CD4-positive, alpha-beta memory T cell (primary cell): Measurements from ENCODE around the gene KCNK13. TPM values are rescaled to one million over a fixed set of nuclear protein-coding genes. Genes with fewer than 3 reads are reported as not detected.

Experiments used
- CTCF ChIA-PET: fragments of 350-600 bp; sonication (Branson Sonifier 250); formaldehyde crosslinking; loops from one replicate; lab custom pipeline; 2021; ENCODE audit warnings: inconsistent platforms; ENCODE audit not compliant: partially characterized antibody; lab: Charles Lee
- POLR2A ChIA-PET: fragments of 350-600 bp; sonication (Branson Sonifier 250); formaldehyde crosslinking; loops from one replicate; lab custom pipeline; 2021; ENCODE audit not compliant: partially characterized antibody; lab: Charles Lee
- DNase-seq, 5 donors: peaks; one replicate each; pipeline versions ENCODE4 v3.0.0 to v3.0.0-alpha.2; 2020 to 2022; ENCODE audit warnings: mixed read lengths in 1 of 5
- H3K27ac ChIP-seq: one replicate; pipeline ENCODE4 v1.7.0; 2013; ENCODE audit warnings: low read depth, low read length
- H3K27me3 ChIP-seq: 2 replicates; pipeline ENCODE4 v1.7.0; 2013; ENCODE audit warnings: mild to moderate bottlenecking, low read length, moderate library complexity; ENCODE audit not compliant: insufficient read depth
- H3K36me3 ChIP-seq: 2 replicates; pipeline ENCODE4 v1.7.0; 2013; ENCODE audit warnings: mild to moderate bottlenecking, low read length, moderate library complexity; ENCODE audit not compliant: insufficient read depth
- H3K4me1 ChIP-seq: 2 replicates; pipeline ENCODE4 v1.7.0; 2013; ENCODE audit warnings: mild to moderate bottlenecking, low read length, moderate library complexity; ENCODE audit not compliant: insufficient read depth
- H3K4me3 ChIP-seq, 2 donors: one replicate each; pipeline ENCODE4 v1.7.0; 2013; ENCODE audit warnings: low read length in 2 of 2, mild to moderate bottlenecking in 1 of 2
- H3K9me3 ChIP-seq, 2 donors: one replicate each; pipeline ENCODE4 v1.7.0; 2013; ENCODE audit warnings: low read length in 2 of 2, control low read depth in 1 of 2; ENCODE audit not compliant: control insufficient read depth in 1 of 2
- H3K27ac Mint-ChIP-seq, 7 donors: one replicate each; pipeline ENCODE4 v1.8.0; 2020 to 2021; ENCODE audit warnings: mixed read lengths in 7 of 7, mild to moderate bottlenecking in 6 of 7, inconsistent platforms in 3 of 7, moderate library complexity in 3 of 7
- H3K27me3 Mint-ChIP-seq, 2 donors: one replicate each; pipeline ENCODE4 v1.8.0; 2020 to 2021; ENCODE audit warnings: mixed read lengths in 2 of 2
- H3K36me3 Mint-ChIP-seq, 2 donors: one replicate each; pipeline ENCODE4 v1.8.0; 2020 to 2021; ENCODE audit warnings: mixed read lengths in 2 of 2, inconsistent platforms in 1 of 2, mild to moderate bottlenecking in 1 of 2
- H3K4me1 Mint-ChIP-seq, 4 donors: one replicate each; pipeline ENCODE4 v1.8.0; 2020 to 2021; ENCODE audit warnings: mixed read lengths in 4 of 4, mild to moderate bottlenecking in 1 of 4
- H3K4me3 Mint-ChIP-seq, 8 donors: one replicate each; pipeline ENCODE4 v1.8.0; 2020 to 2021; ENCODE audit warnings: mixed read lengths in 8 of 8, mild to moderate bottlenecking in 7 of 8, moderate library complexity in 6 of 8, inconsistent platforms in 3 of 8
- H3K9me3 Mint-ChIP-seq, 8 donors: one replicate each; pipeline ENCODE4 v1.8.0; 2020 to 2021; ENCODE audit warnings: mixed read lengths in 8 of 8, mild to moderate bottlenecking in 5 of 8, inconsistent platforms in 3 of 8, moderate library complexity in 1 of 8
- intact Hi-C: fragments of 100-400 bp; cut with micrococcal nuclease; formaldehyde crosslinking; loops from one replicate; pipeline ENCODE4 v1.15.1; 2023
- polyA plus RNA-seq, 2 donors: library from polyadenylated mRNA; unstranded; fragments of 300-500 nt; fragmentation: Illumina TruSeq; gene quantifications; one replicate each; pipeline ENCODE4 v1.2.3, GENCODE V29; 2021
- total RNA-seq, 2 experiments: library from RNA; stranded (reverse); gene quantifications; one replicate each; pipeline ENCODE4 v1.2.3, GENCODE V29; 2021

The KCNK13 gene
- total and polyA plus RNA-seq, 4 experiments from 2014 or later, result 0.17 TPM; not detected in 2

DNA sequence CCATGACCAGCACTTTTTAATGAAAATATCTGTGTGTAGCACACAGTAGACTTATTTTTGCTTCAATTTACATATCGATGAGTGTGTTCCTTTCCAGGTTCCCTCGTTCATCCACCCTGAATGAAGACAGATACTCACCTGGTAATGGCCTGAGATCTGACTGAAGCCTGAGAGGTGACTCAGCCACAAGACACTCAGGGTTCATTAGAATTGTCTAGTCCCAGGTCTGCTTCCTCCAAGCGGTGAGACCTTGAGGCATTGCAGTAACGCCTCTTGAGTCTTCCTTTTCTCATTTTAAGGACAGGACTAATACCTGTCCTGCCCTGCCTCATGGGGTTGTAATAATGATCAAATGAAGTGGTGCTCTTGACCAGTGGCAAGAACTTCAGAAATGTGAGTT is 11.5 kb upstream of the KCNK13 start:
- H3K9me3 Mint-ChIP-seq, result no peaks in the 10 kb centered on the region
- CTCF ChIA-PET, result no interaction called here
- intact Hi-C loops, result no loop called here

DNA sequence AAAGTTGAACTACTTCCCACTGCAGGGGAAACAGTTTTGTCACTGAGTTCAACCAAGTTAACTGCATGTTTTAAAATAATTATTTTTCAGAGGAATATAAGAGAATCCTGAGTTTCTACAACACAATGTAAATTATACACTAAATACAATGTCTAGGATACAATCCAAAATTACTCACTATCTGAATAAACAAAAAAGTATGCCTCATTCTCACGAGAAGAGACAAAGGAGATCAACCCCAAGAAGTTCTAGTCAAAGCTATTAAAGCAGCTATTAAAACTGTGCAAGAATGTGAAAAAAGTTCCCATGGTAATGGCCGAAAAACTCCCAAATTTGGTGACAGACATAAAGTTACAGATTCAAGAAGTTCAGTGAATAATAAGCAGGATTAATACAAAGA is 8.8 kb upstream of the KCNK13 start:
- Mint-ChIP-seq H3K9me3 (no peaks in the 10 kb centered on the region), H3K27ac (no peak overlapping the region), H3K4me3 (no peak overlapping the region), H3K4me1 (no peaks in the 10 kb centered on the region), H3K36me3 (no peaks in the 10 kb centered on the region), H3K27me3 (peaks cover 31 to 36% of the 10 kb centered on the region in 2 donors)
- H3K4me1 ChIP-seq, result no peaks in the 10 kb centered on the region
- H3K9me3 ChIP-seq, result no peaks in the 10 kb centered on the region
- intact Hi-C loops, result no loop called here
- no peaks in the 10 kb centered on the region for H3K36me3 ChIP-seq
- H3K27ac ChIP-seq, result no peak overlapping the region
- POLR2A ChIA-PET, result no interaction called here
- CTCF ChIA-PET, result no interaction called here
- H3K4me3 ChIP-seq, result no peak overlapping the region
- DNase-seq, result no peak
- peaks cover 5% of the 10 kb centered on the region for H3K27me3 ChIP-seq

More for the DNA sequence above, 11.5 kb upstream of the KCNK13 start:
- no peak overlapping the region for H3K4me3 Mint-ChIP-seq
- peaks cover 5% of the 10 kb centered on the region for H3K27me3 ChIP-seq
- H3K27ac ChIP-seq, result no peak overlapping the region
- H3K4me1 ChIP-seq, result no peaks in the 10 kb centered on the region
- DNase-seq, result no peak
- H3K27me3 Mint-ChIP-seq, result peaks cover 20 to 21% of the 10 kb centered on the region in 2 donors
- POLR2A ChIA-PET, result no interaction called here
- H3K9me3 ChIP-seq, result no peaks in the 10 kb centered on the region
- no peaks in the 10 kb centered on the region for H3K4me1 Mint-ChIP-seq
- no peak overlapping the region for H3K27ac Mint-ChIP-seq
- peaks cover 2 to 5% of the 10 kb centered on the region in 2 donors for H3K36me3 Mint-ChIP-seq
- no peaks in the 10 kb centered on the region for H3K36me3 ChIP-seq
- H3K4me3 ChIP-seq, result no peak overlapping the region

DNA sequence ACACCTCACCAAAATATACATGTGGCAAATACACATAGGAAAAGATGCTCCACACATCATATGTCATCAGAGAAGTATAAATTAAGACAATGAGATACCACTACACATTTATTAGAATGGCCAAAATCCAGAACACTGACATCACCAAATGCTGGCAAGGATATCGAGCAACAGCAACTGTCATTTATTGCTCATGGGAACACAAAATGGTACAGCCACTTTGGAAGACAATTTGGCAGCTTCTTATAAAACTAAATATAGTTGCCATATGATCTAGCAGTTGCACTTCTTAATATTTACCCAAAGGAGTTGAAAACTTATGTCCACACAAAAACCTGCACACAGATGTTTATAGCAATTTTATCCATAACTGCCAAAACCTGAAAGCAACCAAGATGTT is 7.0 kb upstream of the KCNK13 start:
- H3K27ac ChIP-seq, result no peak overlapping the region
- H3K27me3 ChIP-seq, result peaks cover 5% of the 10 kb centered on the region
- CTCF ChIA-PET, result no interaction called here
- intact Hi-C loops, result no loop called here
- H3K36me3 Mint-ChIP-seq, result no peaks in the 10 kb centered on the region
- H3K4me3 ChIP-seq, result no peak overlapping the region
- no peaks in the 10 kb centered on the region for H3K9me3 ChIP-seq
- no peaks in the 10 kb centered on the region for H3K36me3 ChIP-seq
- H3K4me3 Mint-ChIP-seq, result no peak overlapping the region
- peaks cover 42 to 50% of the 10 kb centered on the region in 2 donors for H3K27me3 Mint-ChIP-seq
- DNase-seq, result no peak
- POLR2A ChIA-PET, result no interaction called here
- H3K9me3 Mint-ChIP-seq, result peaks cover 0 to 5% (median 0%) of the 10 kb centered on the region in 8 donors
- H3K4me1 ChIP-seq, result peaks cover 2% of the 10 kb centered on the region
- H3K27ac Mint-ChIP-seq, result no peak overlapping the region
- peaks cover 3 to 6% (median 6%) of the 10 kb centered on the region in 4 donors for H3K4me1 Mint-ChIP-seq

DNA sequence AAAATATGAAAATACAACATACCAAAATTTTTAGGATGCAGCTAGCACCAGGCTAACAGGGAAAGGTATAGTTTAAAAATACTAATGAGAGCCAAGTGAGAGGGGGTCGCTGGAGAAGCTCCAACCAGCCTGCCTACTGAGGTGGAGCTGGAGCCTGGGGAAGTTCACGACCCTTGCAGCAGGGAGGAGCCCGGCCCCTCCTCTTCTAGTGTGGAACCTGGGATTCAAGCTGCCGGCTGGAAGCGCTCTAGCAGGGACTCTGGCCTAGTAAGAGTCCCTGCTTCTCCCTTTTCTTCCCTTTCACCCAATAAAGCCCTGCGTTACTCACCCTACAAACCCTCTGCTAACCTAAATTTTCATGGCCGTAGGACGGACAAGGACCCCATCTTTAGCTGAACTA is 5.0 kb upstream of the KCNK13 start:
- intact Hi-C loops, result no loop called here
- peaks cover 5% of the 10 kb centered on the region for H3K27me3 ChIP-seq
- no peaks in the 10 kb centered on the region for H3K9me3 ChIP-seq
- H3K4me1 ChIP-seq, result peaks cover 11% of the 10 kb centered on the region
- H3K27ac ChIP-seq, result no peak overlapping the region
- no peak overlapping the region for H3K4me3 ChIP-seq
- Mint-ChIP-seq H3K4me1 (peaks cover 3 to 11% (median 9%) of the 10 kb centered on the region in 4 donors), H3K4me3 (no peak overlapping the region), H3K36me3 (no peaks in the 10 kb centered on the region), H3K9me3 (peaks cover 0 to 5% (median 0%) of the 10 kb centered on the region in 8 donors), H3K27ac (no peak overlapping the region), H3K27me3 (peaks cover 41 to 44% of the 10 kb centered on the region in 2 donors)
- ChIA-PET CTCF (no interaction called here), POLR2A (no interaction called here)
- DNase-seq, result no peak
- no peaks in the 10 kb centered on the region for H3K36me3 ChIP-seq

DNA sequence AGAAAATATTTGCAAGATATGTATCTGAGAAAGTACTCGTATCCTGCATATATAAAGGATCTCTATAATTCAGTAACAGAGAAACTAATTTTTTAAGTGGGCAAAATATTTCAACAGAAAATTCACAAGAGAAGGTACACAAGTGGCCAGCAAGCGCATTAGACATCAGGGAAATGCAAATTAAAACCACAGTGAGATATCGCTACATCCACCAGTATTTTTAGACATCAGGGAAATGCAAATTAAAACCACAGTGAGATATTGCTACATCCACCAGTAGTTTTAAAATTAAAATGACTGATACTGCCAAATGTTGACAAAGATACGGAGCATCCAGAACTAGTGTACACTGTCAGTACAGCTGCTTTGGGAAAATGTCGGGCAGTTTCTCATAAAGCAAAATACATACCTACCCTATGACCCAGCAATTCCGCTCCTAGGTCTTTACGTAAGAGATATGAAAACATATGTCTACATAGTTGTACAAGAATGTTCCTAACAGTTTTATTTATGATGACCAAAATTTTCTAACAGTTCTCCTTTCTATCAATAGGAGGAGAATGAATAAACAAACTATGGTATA is 2.8 kb upstream of the KCNK13 start:
- no peak overlapping the region for H3K27ac ChIP-seq
- H3K36me3 ChIP-seq, result no peaks in the 10 kb centered on the region
- H3K9me3 Mint-ChIP-seq, result peaks cover 0 to 5% (median 0%) of the 10 kb centered on the region in 8 donors
- no peak for DNase-seq
- H3K4me3 Mint-ChIP-seq, result peak overlapping the region; percentile 5 to 85 (median 66)
- no peak overlapping the region for H3K4me3 ChIP-seq
- H3K4me1 ChIP-seq, result peaks cover 23% of the 10 kb centered on the region
- no peaks in the 10 kb centered on the region for H3K9me3 ChIP-seq
- H3K27ac Mint-ChIP-seq, result no peak overlapping the region
- ChIA-PET POLR2A (no interaction called here), CTCF (no interaction called here)
- peaks cover 49 to 54% of the 10 kb centered on the region in 2 donors for H3K27me3 Mint-ChIP-seq
- H3K36me3 Mint-ChIP-seq, result no peaks in the 10 kb centered on the region
- H3K27me3 ChIP-seq, result peaks cover 14% of the 10 kb centered on the region
- H3K4me1 Mint-ChIP-seq, result peaks cover 11 to 23% (median 18%) of the 10 kb centered on the region in 4 donors
- intact Hi-C loops, result no loop called here

DNA sequence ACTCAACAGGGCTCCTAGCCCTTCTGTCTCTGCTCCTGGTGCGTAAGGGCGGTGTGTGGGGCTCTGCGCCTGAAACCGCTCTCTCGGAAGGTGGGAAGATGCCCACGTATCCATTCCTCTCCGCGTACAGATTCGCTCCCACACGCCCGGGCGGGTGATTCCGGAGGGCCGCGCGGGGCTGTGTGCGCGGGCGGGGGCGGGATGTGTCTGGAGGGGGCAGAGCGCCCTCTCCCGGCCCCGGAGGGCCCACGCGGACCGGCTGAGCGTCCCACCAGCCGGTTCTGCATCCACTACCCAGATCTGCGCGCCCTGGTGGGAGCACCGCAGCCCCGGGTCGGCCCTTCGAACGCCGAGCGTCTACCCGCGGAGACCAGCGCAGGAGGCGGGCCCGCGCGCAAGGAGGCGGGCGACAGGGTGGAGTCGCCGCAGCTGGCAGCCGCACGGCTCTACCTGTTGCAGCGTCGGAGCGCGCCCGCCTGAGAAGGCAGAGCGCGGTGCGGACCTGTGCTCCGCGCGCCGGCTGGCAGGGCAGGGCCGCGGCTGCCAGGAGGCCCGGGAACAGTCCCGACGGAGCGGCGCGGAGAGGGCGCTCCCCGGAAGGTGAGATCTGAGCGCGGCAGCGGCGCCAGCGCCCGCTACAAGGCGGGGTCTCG is 1.4 kb upstream of the KCNK13 start:
- no peak overlapping the region for H3K27ac Mint-ChIP-seq
- H3K36me3 Mint-ChIP-seq, result no peaks in the 10 kb centered on the region
- peak in 4 of 5 donors; percentile 15 to 31 (median 24) for DNase-seq
- ChIA-PET CTCF (no interaction called here), POLR2A (no interaction called here)
- Histone ChIP-seq H3K9me3 (no peaks in the 10 kb centered on the region), H3K36me3 (no peaks in the 10 kb centered on the region), H3K4me3 (peak overlapping the region in 1 of 2 donors; percentile 35), H3K27me3 (peaks cover 16% of the 10 kb centered on the region), H3K4me1 (peaks cover 23% of the 10 kb centered on the region), H3K27ac (no peak overlapping the region)
- H3K9me3 Mint-ChIP-seq, result peaks cover 0 to 5% (median 0%) of the 10 kb centered on the region in 8 donors
- peak overlapping the region; percentile 57 to 85 (median 72) for H3K4me3 Mint-ChIP-seq
- peaks cover 11 to 27% (median 18%) of the 10 kb centered on the region in 4 donors for H3K4me1 Mint-ChIP-seq
- intact Hi-C loops, result no loop called here
- H3K27me3 Mint-ChIP-seq, result peaks cover 44 to 57% of the 10 kb centered on the region in 2 donors

DNA sequence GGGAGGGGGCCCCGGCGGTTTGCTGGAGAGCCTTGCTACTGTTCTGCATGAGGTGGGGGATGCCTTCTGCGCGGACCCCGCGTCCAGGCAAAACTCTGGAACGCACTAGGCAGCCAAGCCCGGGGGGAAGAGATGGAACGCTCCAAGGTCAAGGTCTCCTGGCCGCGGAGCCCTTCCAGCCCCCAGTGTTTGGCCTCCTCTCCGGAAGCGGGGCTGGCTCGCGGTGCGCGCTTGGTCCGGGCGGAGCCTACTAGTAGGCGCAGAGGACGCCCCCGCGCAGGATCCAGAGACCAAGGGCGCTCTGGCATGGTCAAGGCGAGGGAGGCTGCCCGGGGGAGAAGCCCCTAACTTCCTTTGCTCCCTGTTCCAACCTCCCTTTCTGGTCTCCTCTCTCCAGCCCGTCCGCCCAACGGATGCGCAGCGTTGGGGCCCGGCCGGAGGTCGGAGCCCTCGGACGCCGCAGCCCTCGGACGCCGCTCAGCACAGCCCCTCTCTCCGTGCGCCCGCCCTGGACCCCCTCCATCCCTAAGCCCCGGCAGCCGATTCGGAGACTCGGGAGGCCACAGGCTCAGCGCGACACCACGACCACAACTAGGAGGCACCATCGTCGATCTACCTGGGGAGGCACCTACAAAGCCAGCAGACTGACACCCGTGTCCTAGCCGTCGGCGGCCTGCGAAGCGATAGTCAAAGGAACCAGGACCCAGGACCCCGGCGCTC is 669 bp upstream of the KCNK13 start:
- peak overlapping the region; percentile 17 to 78 (median 54) for H3K4me3 Mint-ChIP-seq
- peaks cover 19% of the 10 kb centered on the region for H3K27me3 ChIP-seq
- intact Hi-C loops, result no loop called here
- peak in 1 of 5 donors; percentile 1 for DNase-seq
- no peaks in the 10 kb centered on the region for H3K36me3 ChIP-seq
- CTCF ChIA-PET, result no interaction called here
- peaks cover 42 to 54% of the 10 kb centered on the region in 2 donors for H3K27me3 Mint-ChIP-seq
- peaks cover 11 to 27% (median 18%) of the 10 kb centered on the region in 4 donors for H3K4me1 Mint-ChIP-seq
- peaks cover 0 to 5% (median 0%) of the 10 kb centered on the region in 8 donors for H3K9me3 Mint-ChIP-seq
- POLR2A ChIA-PET, result no interaction called here
- H3K9me3 ChIP-seq, result no peaks in the 10 kb centered on the region
- H3K36me3 Mint-ChIP-seq, result no peaks in the 10 kb centered on the region
- peaks cover 23% of the 10 kb centered on the region for H3K4me1 ChIP-seq
- H3K27ac ChIP-seq, result no peak overlapping the region
- peak overlapping the region in 1 of 2 donors; percentile 35 for H3K4me3 ChIP-seq
- H3K27ac Mint-ChIP-seq, result no peak overlapping the region
